Ovary (tissue), 9 donors: ENCODE measurements around the gene GRM5. TPM values are rescaled to one million over a fixed set of nuclear protein-coding genes. Genes with fewer than 3 reads are reported as not detected.
"Not testable (repeated sequence)": the region's sequence is repeated elsewhere in the genome, so short reads cannot be mapped to it uniquely, and the experiment has no call there.

ENCODE experiments used
- DNase-seq, 5 donors: peaks; one replicate each; pipeline ENCODE4 v3.0.0-alpha.2; 2019 to 2020
- H3K27ac ChIP-seq, 2 donors: fragments of 200-600 bp; one replicate each; pipeline versions ENCODE4 v1.5.1 to v1.8.0; 2019 to 2022
- H3K27me3 ChIP-seq: fragments of 200-600 bp; one replicate; pipeline ENCODE4 v1.8.0; 2022
- H3K36me3 ChIP-seq: fragments of 200-600 bp; sonication (generic); one replicate; pipeline ENCODE4 v1.5.1; 2019
- H3K4me1 ChIP-seq: one replicate; pipeline ENCODE4 v1.8.1; 2013; ENCODE audit warnings: mild to moderate bottlenecking, moderate library complexity; ENCODE audit not compliant: insufficient read depth
- H3K4me3 ChIP-seq: fragments of 200-600 bp; sonication (generic); one replicate; pipeline ENCODE4 v1.5.1; 2017
- H3K9me3 ChIP-seq, 2 donors: fragments of 200-600 bp in 1 of 2; sonication (generic) in 1 of 2; one replicate each; pipeline versions ENCODE4 v1.5.1 to v1.8.1; 2013 to 2019; ENCODE audit warnings: mild to moderate bottlenecking in 1 of 2, moderate library complexity in 1 of 2
- CTCF ChIP-seq, 3 donors: fragments of 450-650 bp in 2 of 3; fragments of 200-600 bp in 1 of 3; IDR thresholded peaks; one replicate each; pipeline versions ENCODE4 v1.5.1 to v1.8.0; 2016 to 2022; ENCODE audit warnings: antibody characterized with exemption in 3 of 3, mild to moderate bottlenecking in 1 of 3
- EP300 ChIP-seq: sonication (generic); formaldehyde crosslinking; IDR thresholded peaks from one replicate; pipeline ENCODE4 v1.6.1; 2017; ENCODE audit warnings: antibody characterized with exemption
- POLR2A ChIP-seq: fragments of 450-650 bp; IDR thresholded peaks from one replicate; pipeline ENCODE4 v1.6.1; 2017; ENCODE audit warnings: antibody characterized with exemption, mild to moderate bottlenecking, moderate library complexity
- WGBS, 3 donors: extraction: QIAGEN DNeasy Blood & Tissue Kit in 1 of 3; methylation state at CpG; one replicate each; pipeline versions ENCODE4 v1.1.5 to v1.1.7; 2013 to 2017; 5-methylcytosine and 5-hydroxymethylcytosine counted together
- intact Hi-C, 4 donors: fragments of 100-400 bp; cut with DNase I; formaldehyde crosslinking; loops; one replicate each; pipeline versions ENCODE4 v1.11.0 to v1.15.1; 2022 to 2023
- polyA plus RNA-seq, 2 donors: library from polyadenylated mRNA; stranded (reverse); fragments of 200-250 nt in 1 of 2; fragments of 350-450 nt in 1 of 2; fragmentation: Illumina TruSeq in 1 of 2; extraction: RNeasy Lipid Tissue Mini Kit (QIAGEN cat#74804) in 1 of 2; gene quantifications; one replicate each; pipeline ENCODE4 v1.2.3, GENCODE V29; 2013 to 2014
- total RNA-seq, 7 donors: library from RNA; depleted of rRNA in 2 of 7; stranded (reverse); fragments of >200 nt in 2 of 7; fragmentation: NEBNext Ultra II Directional in 3 of 7; extraction: Animal tissue kit (Norgen Biotek cat#: 25700) in 3 of 7; gene quantifications; one replicate each; pipeline versions ENCODE4 v1.1.0 to v1.2.4, GENCODE V29; 2016 to 2023
- donor health status: DM: no; HTN: no; CAD: no; lungs with moderate emphysema.
- donor health status: DM: no; HTN: no; CAD: no.
- donor health status: Bipolar disorder and iron deficiency.
- donor health status: DM: yes; HTN: yes; CAD: no.
- donor health status: DM: no; HTN: no; CAD: no.
- donor health status: DM: yes; HTN: yes; CAD: no.

Gene GRM5
- total and polyA plus RNA-seq, 9 donors: under 0.01 to 0.03 TPM; not detected in 7

DNA sequence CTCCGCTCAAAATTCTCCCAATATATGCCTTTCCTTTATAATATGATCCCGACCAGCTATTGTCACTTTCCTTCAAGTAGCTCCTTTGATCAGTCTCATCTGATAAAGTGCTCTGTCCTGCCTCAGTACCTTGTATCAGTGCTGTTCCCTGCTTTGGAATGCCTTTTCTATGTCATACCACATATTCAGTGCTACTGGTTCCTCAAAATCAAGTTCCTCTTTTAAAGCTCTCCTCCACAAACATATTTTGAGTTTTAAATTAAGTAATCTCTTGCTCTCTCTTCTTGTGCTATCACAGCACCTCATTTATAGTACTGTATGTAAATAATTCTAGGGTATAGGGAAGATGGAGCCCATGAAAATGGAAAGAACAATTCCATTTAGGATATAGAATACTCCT is 591.1 kb downstream of the GRM5 start:
- Histone ChIP-seq H3K4me3 (no peak overlapping the region), H3K9me3 (no peaks in the 10 kb centered on the region), H3K4me1 (no peaks in the 10 kb centered on the region), H3K27ac (no peak overlapping the region), H3K36me3 (no peaks in the 10 kb centered on the region), H3K27me3 (no peaks in the 10 kb centered on the region)
- 88 to 93% (median 92%) methylated on average over 2 of the region's 2 CpGs for WGBS, 3 donors
- DNase-seq: no peak
- intact Hi-C loops: no loop called here
- TF ChIP-seq POLR2A (no peak), CTCF (IDR thresholded peaks at IDR 0.05) (no peak)

DNA sequence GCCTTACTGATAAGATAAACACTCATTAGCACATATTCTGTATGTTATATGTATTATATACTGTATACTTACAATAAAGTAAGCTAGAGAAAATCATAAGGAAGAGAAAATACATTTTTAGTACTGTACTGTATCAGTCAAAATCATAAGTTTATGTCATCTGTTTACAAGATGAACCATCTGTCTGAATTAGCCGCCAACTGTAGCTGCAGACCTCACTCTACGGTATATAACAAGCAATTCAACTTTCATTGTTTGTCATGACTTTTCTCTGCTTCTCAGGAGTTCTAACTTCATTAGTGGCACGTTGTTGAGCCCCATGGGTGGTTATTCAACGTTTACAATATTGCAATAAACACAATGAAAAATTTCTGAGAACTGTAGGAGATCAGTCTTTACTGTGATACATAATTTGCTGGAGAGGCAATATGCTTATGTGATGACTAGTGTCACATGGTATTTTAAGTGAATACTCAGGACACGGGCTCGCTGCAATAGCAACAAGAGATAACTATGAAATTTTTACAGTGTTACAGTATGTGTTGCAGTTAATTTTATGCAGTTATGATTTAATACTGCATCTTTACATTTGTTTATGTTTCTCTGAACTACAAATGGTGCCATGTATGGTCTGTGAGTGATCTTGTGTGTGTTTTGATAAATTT is 596.1 kb downstream of the GRM5 start:
- H3K27me3 ChIP-seq: no peaks in the 10 kb centered on the region
- 72 to 80% (median 73%) methylated on average over 6 of the region's 6 CpGs for WGBS, 3 donors
- no peak for DNase-seq
- H3K36me3 ChIP-seq: no peaks in the 10 kb centered on the region
- no peaks in the 10 kb centered on the region for H3K9me3 ChIP-seq
- no peak for TF ChIP-seq EP300
- TF ChIP-seq CTCF (IDR thresholded peaks at IDR 0.05): no peak
- no peak for TF ChIP-seq POLR2A
- no peak overlapping the region for H3K4me3 ChIP-seq
- H3K4me1 ChIP-seq: no peaks in the 10 kb centered on the region
- intact Hi-C loops: no loop called here
- no peak overlapping the region for H3K27ac ChIP-seq

DNA sequence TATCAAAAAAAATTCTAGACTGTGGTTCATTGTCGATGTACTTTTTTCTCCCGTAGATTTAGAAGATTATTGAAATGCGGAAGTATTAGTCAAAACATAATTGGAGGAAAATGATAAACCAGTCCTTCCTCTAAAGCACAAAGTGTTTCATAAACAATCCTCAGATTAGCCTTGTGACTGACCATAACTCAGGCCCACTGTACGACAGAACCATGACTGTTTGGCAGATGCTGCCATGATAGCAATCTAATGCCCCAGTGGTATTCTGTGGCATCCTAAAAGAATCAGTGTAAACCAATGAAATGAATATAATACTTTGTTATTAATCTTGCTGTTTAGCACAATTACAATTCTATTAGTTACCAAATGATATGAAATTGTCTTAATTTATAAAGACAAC is 601.3 kb downstream of the GRM5 start:
- intact Hi-C loops: no loop called here
- no peak for DNase-seq
- Histone ChIP-seq H3K4me3 (no peak overlapping the region), H3K4me1 (no peaks in the 10 kb centered on the region), H3K27ac (no peak overlapping the region), H3K9me3 (no peaks in the 10 kb centered on the region), H3K36me3 (no peaks in the 10 kb centered on the region), H3K27me3 (no peaks in the 10 kb centered on the region)
- TF ChIP-seq EP300: no peak
- TF ChIP-seq CTCF (IDR thresholded peaks at IDR 0.05): no peak
- TF ChIP-seq POLR2A: no peak
- 81 to 86% (median 82%) methylated on average over 4 of the region's 4 CpGs for WGBS, 3 donors

- DNase-seq, H3K4me1 ChIP-seq, H3K9me3 ChIP-seq, H3K4me3 ChIP-seq, H3K36me3 ChIP-seq, H3K27me3 ChIP-seq, H3K27ac ChIP-seq, intact Hi-C loops: not testable (repeated sequence)
- WGBS, 3 donors: 84 to 93% (median 89%) methylated on average over 6 of the region's 6 CpGs
Observed at GRCh38 chr11:88463301-88463700, 602.5 kb downstream of the GRM5 start.

DNA sequence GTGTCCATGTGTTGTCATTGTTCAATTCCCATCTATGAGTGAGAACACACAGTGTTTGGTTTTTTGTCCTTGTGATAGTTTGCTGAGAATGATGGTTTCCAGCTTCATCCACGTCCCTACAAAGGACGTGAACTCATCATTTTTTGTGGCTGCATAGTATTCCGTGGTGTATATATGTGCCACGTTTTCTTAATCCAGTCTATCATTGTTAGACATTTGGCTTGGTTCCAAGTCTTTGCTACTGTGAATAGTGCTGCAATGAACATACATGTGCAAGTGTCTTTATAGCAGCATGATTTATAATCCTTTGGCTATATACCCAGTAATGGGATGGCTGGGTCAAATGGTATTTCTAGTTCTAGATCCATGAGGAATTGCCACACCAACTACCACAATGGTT is 607.7 kb downstream of the GRM5 start:
- WGBS, 3 donors: 84 to 92% (median 90%) methylated on average over 4 of the region's 4 CpGs

More for the DNA sequence above, 607.7 kb downstream of the GRM5 start:
- DNase-seq, intact Hi-C loops, H3K4me3 ChIP-seq, H3K27me3 ChIP-seq, H3K27ac ChIP-seq, H3K4me1 ChIP-seq, H3K36me3 ChIP-seq, H3K9me3 ChIP-seq: not testable (repeated sequence)
